HEK293T (cell line): ENCODE measurements around the gene CGN.

Experiments used
- ARNT ChIP-seq: fragments of 450-650 bp; IDR thresholded peaks from 2 replicates; pipeline ENCODE4 v1.6.1; 2017; ENCODE audit warnings: mild to moderate bottlenecking
- BHLHE40 ChIP-seq: fragments of 450-650 bp; IDR thresholded peaks from 2 replicates; pipeline ENCODE4 v1.6.1; 2016; ENCODE audit warnings: mild to moderate bottlenecking, moderate library complexity, borderline replicate concordance
- FOXK2 ChIP-seq: fragments of 450-650 bp; IDR thresholded peaks from 2 replicates; pipeline ENCODE4 v1.6.1; 2016; ENCODE audit warnings: mild to moderate bottlenecking
- SP1 ChIP-seq: fragments of 450-650 bp; IDR thresholded peaks from 2 replicates; pipeline ENCODE4 v1.6.1; 2017
- TARDBP ChIP-seq: fragments of 450-650 bp; IDR thresholded peaks from 2 replicates; pipeline ENCODE4 v1.6.1; 2016

DNA sequence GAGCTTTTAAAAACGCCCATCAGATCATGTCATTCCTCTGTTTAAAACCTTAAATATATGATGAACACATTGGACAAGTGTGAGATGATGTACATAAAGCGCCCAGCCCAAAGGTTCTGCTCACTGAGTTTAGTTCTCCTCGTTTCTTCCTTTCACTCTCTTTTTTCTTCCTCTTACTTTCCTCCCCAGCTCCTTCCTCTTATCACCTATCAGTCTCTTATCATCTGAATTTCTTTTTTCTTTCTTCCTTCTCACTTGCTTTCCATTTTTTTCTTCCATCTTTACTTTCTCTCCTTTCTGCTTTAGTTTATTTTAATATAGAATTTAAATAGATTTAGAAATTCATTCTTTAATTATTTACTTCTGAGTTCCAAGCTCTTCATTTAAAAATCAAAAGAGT, 34.1 kb upstream of the CGN start:
- TF ChIP-seq FOXK2 (no peak), TARDBP (no peak), BHLHE40 (no peak), ARNT (no peak), SP1 (no peak)
